NB4 (cell line): ENCODE results near the gene SLCO3A1.

Source experiments
- DNase-seq: peaks from one replicate; pipeline ENCODE4 v3.0.0; 2010; ENCODE audit warnings: low read depth
- H3K4me3 ChIP-seq: one replicate; pipeline ENCODE4 v1.5.1; 2011; ENCODE audit warnings: mild to moderate bottlenecking, low read depth, low read length, moderate library complexity
- MYC ChIP-seq: IDR thresholded peaks from 2 replicates; pipeline ENCODE4 v1.6.1; 2011; ENCODE audit warnings: low read depth, low read length
- POLR2A ChIP-seq: IDR thresholded peaks from 2 replicates; pipeline ENCODE4 v1.6.1; 2011; ENCODE audit warnings: mild to moderate bottlenecking; ENCODE audit not compliant: insufficient read length; ENCODE audit errors: extremely low read depth
- TF ChIP-seq, protein P1 (sequence below): IDR thresholded peaks from 2 replicates; pipeline ENCODE4 v1.6.1; 2011; ENCODE audit warnings: low read depth, low read length
- TF ChIP-seq, protein P2 (sequence below): IDR thresholded peaks from one replicate; pipeline ENCODE4 v1.5.1; 2012; ENCODE audit warnings: low read depth, low read length

The SLCO3A1 gene

DNA sequence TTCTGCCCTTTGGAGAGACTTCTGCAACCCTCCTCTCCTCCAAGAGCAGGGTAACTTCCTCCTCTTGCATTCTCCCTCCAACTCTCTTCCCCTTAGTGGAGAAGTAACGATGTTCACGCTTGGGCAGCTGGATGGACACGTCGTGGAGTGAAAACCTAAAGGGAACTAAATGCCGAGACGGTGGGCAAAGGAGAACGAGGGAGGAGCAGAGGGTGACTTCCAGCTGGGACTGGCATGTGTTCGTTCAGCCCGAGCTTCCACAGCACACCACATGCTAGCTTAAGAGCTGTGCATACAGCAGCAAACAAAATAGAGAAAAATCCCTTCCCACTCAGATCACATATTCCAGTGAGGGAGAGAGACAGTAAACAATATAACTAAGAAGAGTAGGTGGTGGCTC lies 179.8 kb downstream of the SLCO3A1 start:
- TF ChIP-seq, protein P1, sequence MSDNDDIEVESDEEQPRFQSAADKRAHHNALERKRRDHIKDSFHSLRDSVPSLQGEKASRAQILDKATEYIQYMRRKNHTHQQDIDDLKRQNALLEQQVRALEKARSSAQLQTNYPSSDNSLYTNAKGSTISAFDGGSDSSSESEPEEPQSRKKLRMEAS, result no peak
- TF ChIP-seq, protein P2, sequence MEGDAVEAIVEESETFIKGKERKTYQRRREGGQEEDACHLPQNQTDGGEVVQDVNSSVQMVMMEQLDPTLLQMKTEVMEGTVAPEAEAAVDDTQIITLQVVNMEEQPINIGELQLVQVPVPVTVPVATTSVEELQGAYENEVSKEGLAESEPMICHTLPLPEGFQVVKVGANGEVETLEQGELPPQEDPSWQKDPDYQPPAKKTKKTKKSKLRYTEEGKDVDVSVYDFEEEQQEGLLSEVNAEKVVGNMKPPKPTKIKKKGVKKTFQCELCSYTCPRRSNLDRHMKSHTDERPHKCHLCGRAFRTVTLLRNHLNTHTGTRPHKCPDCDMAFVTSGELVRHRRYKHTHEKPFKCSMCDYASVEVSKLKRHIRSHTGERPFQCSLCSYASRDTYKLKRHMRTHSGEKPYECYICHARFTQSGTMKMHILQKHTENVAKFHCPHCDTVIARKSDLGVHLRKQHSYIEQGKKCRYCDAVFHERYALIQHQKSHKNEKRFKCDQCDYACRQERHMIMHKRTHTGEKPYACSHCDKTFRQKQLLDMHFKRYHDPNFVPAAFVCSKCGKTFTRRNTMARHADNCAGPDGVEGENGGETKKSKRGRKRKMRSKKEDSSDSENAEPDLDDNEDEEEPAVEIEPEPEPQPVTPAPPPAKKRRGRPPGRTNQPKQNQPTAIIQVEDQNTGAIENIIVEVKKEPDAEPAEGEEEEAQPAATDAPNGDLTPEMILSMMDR, result no peak
- TF ChIP-seq MYC, result no peak
- no peak for TF ChIP-seq POLR2A
- no peak overlapping the region for H3K4me3 ChIP-seq
- DNase-seq, result no peak

- H3K4me3 ChIP-seq, result no peak overlapping the region
- TF ChIP-seq MYC (no peak), POLR2A (no peak)
- TF ChIP-seq, protein P2, result no peak
- TF ChIP-seq, protein P1, result no peak
- DNase-seq, result no peak
Observed at GRCh38 chr15:92033723-92034122, 180.2 kb downstream of the SLCO3A1 start.

GRCh38 chr15:92034227-92034626 lies 180.7 kb downstream of the SLCO3A1 start:
- DNase-seq, result no peak
- no peak overlapping the region for H3K4me3 ChIP-seq
- TF ChIP-seq POLR2A, result no peak
- no peak for TF ChIP-seq MYC
- TF ChIP-seq, protein P1, result no peak

DNA sequence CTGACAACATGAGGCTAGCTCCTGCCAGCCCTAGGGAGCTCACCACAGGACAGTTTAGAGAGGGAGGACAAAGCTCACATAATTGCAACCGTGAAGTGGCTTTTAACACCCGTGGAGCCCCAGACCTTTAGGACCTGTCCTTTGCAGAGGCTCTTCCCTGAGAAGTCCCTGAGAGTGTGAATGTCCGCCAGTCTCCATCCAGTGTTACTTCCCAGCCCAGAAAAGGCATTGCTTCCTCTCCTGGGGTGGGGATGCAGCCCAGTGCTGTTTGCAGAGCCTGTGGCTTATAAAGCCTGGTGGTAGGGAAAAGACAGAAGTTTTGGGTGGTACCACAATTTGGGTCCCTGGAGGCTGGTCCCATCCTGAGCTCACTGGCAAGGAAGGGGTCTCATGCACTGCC lies 182.0 kb downstream of the SLCO3A1 start:
- no peak overlapping the region for H3K4me3 ChIP-seq
- TF ChIP-seq, protein P2, result no peak
- no peak for TF ChIP-seq MYC
- no peak for TF ChIP-seq POLR2A
- TF ChIP-seq, protein P1, result no peak
- DNase-seq, result no peak

DNA sequence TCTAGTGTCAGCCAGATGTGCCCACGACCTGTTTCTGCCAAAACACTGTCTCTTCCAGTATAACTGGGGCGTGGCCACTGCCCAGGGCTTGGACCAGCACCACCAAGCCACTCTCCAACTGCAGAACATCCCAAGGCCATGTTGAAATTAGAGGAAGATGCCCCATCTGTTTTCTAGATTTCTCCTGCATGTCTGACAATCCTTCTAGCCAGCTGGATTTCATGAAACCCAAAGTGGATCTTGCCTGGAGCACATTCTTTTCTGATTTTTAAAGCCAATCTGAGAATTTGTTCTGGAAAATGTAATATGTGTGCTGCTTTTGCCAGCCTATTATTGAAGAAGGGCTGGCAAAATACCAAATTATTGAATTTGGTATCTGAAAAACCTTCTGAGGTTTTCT lies 182.5 kb downstream of the SLCO3A1 start:
- no peak overlapping the region for H3K4me3 ChIP-seq
- no peak for TF ChIP-seq POLR2A
- TF ChIP-seq, protein P1, result no peak
- TF ChIP-seq, protein P2, result no peak
- TF ChIP-seq MYC, result no peak
- DNase-seq, result no peak

GRCh38 chr15:92037491-92037890 lies 184.0 kb downstream of the SLCO3A1 start:
- TF ChIP-seq POLR2A, result no peak
- H3K4me3 ChIP-seq, result no peak overlapping the region

GRCh38 chr15:92040350-92040749 lies 186.8 kb downstream of the SLCO3A1 start:
- TF ChIP-seq, protein P2, result no peak
- no peak for TF ChIP-seq MYC
- TF ChIP-seq, protein P1, result no peak
- no peak for TF ChIP-seq POLR2A
- no peak for DNase-seq
- H3K4me3 ChIP-seq, result no peak overlapping the region

More at GRCh38 chr15:92037491-92037890, 184.0 kb downstream of the SLCO3A1 start:
- DNase-seq, result no peak
